ENCODE results near the gene RPL3. TPM values are rescaled to one million over a fixed set of nuclear protein-coding genes. Genes with fewer than 3 reads are reported as not detected.
A peak's percentile ranks its signal among the peaks of the same experiment; 100 is the strongest.

RPL3 gene
- total RNA-seq, 4 donors from 2014 or later, result 909 to 2,069 (median 1,420) TPM

GRCh38 chr22:39282645-39283321, 36.6 kb downstream of the RPL3 start:
- intact Hi-C loops (cut with DNase I; ENCODE audit: low total_unique reads) (no loop called here), in situ Hi-C loops (cut with MboI; ENCODE audit: low pct_ligation_motif_present in 1 of 4, low pct_unique_long_range_greater_than_20kb in 1 of 4, low sequenced_read_pairs in 3 of 4) (no loop called here)
- Histone ChIP-seq H3K36me3 (no peaks in the 10 kb centered on the region), H3K4me1 (no peaks in the 10 kb centered on the region), H3K4me3 (no peak overlapping the region), H3K9me3 (no peaks in the 10 kb centered on the region), H3K27me3 (peaks cover 10% of the 10 kb centered on the region), H3K27ac (peak overlapping the region; percentile 42 to 62 (median 52))
- no peak for DNase-seq
- WGBS, 2 donors (ENCODE audit: low coverage in 1 of 2), result 67 to 100% methylated on average over 1 to 9 of the region's 9 CpGs
- TF ChIP-seq, protein P1, sequence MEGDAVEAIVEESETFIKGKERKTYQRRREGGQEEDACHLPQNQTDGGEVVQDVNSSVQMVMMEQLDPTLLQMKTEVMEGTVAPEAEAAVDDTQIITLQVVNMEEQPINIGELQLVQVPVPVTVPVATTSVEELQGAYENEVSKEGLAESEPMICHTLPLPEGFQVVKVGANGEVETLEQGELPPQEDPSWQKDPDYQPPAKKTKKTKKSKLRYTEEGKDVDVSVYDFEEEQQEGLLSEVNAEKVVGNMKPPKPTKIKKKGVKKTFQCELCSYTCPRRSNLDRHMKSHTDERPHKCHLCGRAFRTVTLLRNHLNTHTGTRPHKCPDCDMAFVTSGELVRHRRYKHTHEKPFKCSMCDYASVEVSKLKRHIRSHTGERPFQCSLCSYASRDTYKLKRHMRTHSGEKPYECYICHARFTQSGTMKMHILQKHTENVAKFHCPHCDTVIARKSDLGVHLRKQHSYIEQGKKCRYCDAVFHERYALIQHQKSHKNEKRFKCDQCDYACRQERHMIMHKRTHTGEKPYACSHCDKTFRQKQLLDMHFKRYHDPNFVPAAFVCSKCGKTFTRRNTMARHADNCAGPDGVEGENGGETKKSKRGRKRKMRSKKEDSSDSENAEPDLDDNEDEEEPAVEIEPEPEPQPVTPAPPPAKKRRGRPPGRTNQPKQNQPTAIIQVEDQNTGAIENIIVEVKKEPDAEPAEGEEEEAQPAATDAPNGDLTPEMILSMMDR (IDR thresholded peaks at IDR 0.05), result no peak
- no peak for TF ChIP-seq POLR2AphosphoS5 (IDR thresholded peaks at IDR 0.05)
- no peak for TF ChIP-seq POLR2A (IDR thresholded peaks at IDR 0.05)

- Histone ChIP-seq H3K27me3 (peaks cover 10% of the 10 kb centered on the region), H3K4me3 (no peak overlapping the region), H3K4me1 (no peaks in the 10 kb centered on the region), H3K27ac (no peak overlapping the region), H3K36me3 (no peaks in the 10 kb centered on the region), H3K9me3 (no peaks in the 10 kb centered on the region)
- in situ Hi-C loops (cut with MboI; ENCODE audit: low pct_ligation_motif_present in 1 of 4, low pct_unique_long_range_greater_than_20kb in 1 of 4, low sequenced_read_pairs in 3 of 4), result no loop called here
- no peak for TF ChIP-seq POLR2AphosphoS5 (IDR thresholded peaks at IDR 0.05)
- TF ChIP-seq, protein P1 (IDR thresholded peaks at IDR 0.05), result no peak
- TF ChIP-seq EP300 (IDR thresholded peaks at IDR 0.05; ENCODE audit: low read depth), result no peak
- TF ChIP-seq POLR2A (IDR thresholded peaks at IDR 0.05), result no peak
- WGBS, 2 donors (ENCODE audit: low coverage in 1 of 2), result 82 to 83% methylated on average over 5 to 6 of the region's 6 CpGs
- DNase-seq, result no peak
- intact Hi-C loops (cut with DNase I; ENCODE audit: low total_unique reads), result no loop called here
Observed at GRCh38 chr22:39281126-39281525, 38.3 kb downstream of the RPL3 start.

DNA sequence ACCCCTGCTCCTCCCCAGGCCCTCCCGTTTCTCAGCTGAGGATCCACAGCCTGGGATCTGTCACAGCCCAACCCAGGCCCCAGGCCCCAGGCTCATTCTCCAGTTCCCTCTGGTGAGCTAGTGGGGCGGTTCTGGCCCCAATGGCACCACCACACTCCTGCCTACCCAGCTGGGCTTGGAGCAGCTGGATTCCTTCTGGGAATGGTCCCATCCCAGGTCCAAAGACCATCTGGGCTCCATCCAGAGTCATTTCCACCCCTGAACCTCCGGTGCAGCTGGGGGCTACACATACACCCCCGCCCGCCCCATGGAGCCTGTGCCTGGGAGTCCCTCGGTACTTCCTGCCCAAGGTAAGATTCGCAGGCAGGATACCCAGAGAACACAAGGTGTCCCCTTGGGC, 39.2 kb downstream of the RPL3 start:
- 83% methylated on average over 4 of the region's 7 CpGs; no CpG with 5 or more reads in 1 of the 2 donors for WGBS, 2 donors (ENCODE audit: low coverage in 1 of 2)
- Histone ChIP-seq H3K4me3 (no peak overlapping the region), H3K9me3 (no peaks in the 10 kb centered on the region), H3K4me1 (no peaks in the 10 kb centered on the region), H3K36me3 (no peaks in the 10 kb centered on the region), H3K27ac (no peak overlapping the region), H3K27me3 (peaks cover 10% of the 10 kb centered on the region)
- in situ Hi-C loops (cut with MboI; ENCODE audit: low pct_ligation_motif_present in 1 of 4, low pct_unique_long_range_greater_than_20kb in 1 of 4, low sequenced_read_pairs in 3 of 4), result no loop called here
- intact Hi-C loops (cut with DNase I; ENCODE audit: low total_unique reads), result no loop called here
- TF ChIP-seq, protein P1 (IDR thresholded peaks at IDR 0.05), result no peak
- TF ChIP-seq EP300 (IDR thresholded peaks at IDR 0.05; ENCODE audit: low read depth) (no peak), POLR2AphosphoS5 (IDR thresholded peaks at IDR 0.05) (no peak), POLR2A (IDR thresholded peaks at IDR 0.05) (no peak)
- DNase-seq, result no peak

- 37 to 48% methylated on average over 8 to 23 of the region's 23 CpGs for WGBS, 2 donors (ENCODE audit: low coverage in 1 of 2)
- in situ Hi-C loops (cut with MboI; ENCODE audit: low pct_ligation_motif_present in 1 of 4, low pct_unique_long_range_greater_than_20kb in 1 of 4, low sequenced_read_pairs in 3 of 4), result no loop called here
Observed at GRCh38 chr22:39279170-39279850, 40.1 kb downstream of the RPL3 start.

More at GRCh38 chr22:39279170-39279850, 40.1 kb downstream of the RPL3 start:
- no peaks in the 10 kb centered on the region for H3K36me3 ChIP-seq
- peaks cover 10% of the 10 kb centered on the region for H3K27me3 ChIP-seq
- H3K4me3 ChIP-seq, result no peak overlapping the region
- H3K27ac ChIP-seq, result no peak overlapping the region
- intact Hi-C loops (cut with DNase I; ENCODE audit: low total_unique reads), result no loop called here
- TF ChIP-seq POLR2A (IDR thresholded peaks at IDR 0.05), result no peak
- TF ChIP-seq EP300 (IDR thresholded peaks at IDR 0.05; ENCODE audit: low read depth), result no peak
- TF ChIP-seq POLR2AphosphoS5 (IDR thresholded peaks at IDR 0.05), result no peak
- TF ChIP-seq, protein P1 (IDR thresholded peaks at IDR 0.05), result no peak
- no peaks in the 10 kb centered on the region for H3K4me1 ChIP-seq
- no peak for DNase-seq
- no peaks in the 10 kb centered on the region for H3K9me3 ChIP-seq

All from transverse colon (tissue), 4 donors.